NCI-H524 treated with DMSO at 0.1 percent for 48 hours (cell line): ENCODE results near the gene PPP2R5C.

Experiments
- DNase-seq: peaks from one replicate; lab custom pipeline; 2025; lab: John Stamatoyannopoulos, UW

The PPP2R5C gene

DNA sequence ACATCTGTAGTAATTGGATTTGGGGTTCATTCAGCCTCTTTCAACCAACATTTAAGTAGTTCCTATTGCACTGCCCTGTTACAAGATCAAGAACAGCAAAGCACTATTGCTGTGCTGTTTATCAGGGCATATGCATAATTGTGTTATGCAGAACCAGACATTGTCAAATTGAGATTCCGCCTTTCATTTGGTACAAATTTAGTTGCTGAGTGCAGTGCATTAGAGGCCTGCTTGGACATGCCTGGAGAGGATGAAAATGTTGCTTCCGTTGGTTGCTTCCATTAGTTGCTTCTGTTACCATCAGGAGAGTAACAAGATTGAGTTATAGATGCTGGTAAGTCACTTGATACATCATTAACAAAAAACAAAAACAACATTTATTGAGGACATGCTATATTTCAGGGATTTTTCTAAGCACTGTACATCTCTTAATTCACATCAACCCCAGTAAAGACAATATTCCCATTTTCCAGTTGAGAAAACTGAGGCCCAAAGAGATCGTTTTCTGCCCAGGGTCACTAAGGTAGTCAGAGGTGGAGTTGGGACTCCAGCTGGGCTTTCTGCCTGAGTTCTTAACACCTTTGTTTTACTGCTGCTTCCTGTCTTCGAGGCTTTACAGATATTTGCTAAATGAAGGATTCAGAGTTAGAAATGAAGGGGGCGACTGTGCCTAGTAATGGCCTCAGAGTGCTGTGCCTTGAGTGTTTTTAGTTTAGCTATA is 79.3 kb downstream of the PPP2R5C start:
- DNase-seq = no peak

GRCh38 chr14:101843038-101843437 is 81.5 kb downstream of the PPP2R5C start:
- no peak for DNase-seq

GRCh38 chr14:101843665-101844064 is 82.2 kb downstream of the PPP2R5C start:
- no peak for DNase-seq

- DNase-seq = no peak
Measured at GRCh38 chr14:101844219-101844618, 82.7 kb downstream of the PPP2R5C start.

DNA sequence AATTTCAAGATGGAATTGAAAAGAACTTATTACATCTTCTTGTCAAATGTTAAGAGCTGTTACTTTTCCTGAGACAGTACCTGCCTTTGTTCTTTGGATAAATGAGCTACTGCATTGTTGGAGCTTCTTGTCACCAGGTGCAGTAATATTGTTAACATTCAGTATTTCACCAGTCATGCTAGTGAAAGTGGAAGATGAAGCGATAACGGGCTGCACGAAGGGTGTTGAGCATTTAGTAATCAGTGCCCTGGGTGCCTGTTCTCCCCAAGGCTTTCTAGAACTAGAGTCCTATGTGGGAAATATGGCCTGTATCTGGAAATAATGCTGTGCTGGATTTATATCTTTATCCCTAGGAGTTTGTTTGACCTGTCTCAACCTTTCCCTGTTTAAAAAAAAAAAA is 83.2 kb downstream of the PPP2R5C start:
- no peak for DNase-seq

DNA sequence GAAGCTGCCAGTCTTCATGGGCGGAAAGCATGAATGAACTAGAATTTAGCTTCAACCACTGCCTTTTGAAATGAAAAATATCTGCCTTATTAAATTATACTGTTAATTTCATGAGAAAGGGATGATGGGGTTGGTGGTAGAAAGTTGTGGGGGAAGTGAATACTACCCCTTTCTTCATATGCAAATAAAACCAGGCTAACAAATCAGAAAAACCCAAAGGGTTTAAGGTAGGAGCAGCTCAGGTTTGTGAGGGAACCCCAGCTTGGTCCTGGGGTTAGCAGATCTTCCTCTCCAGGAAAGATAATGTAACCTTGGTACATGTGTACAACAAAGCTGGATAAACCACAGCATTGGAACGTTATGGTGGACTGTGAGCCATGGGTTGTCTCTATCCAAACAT is 84.0 kb downstream of the PPP2R5C start:
- DNase-seq = no peak

DNA sequence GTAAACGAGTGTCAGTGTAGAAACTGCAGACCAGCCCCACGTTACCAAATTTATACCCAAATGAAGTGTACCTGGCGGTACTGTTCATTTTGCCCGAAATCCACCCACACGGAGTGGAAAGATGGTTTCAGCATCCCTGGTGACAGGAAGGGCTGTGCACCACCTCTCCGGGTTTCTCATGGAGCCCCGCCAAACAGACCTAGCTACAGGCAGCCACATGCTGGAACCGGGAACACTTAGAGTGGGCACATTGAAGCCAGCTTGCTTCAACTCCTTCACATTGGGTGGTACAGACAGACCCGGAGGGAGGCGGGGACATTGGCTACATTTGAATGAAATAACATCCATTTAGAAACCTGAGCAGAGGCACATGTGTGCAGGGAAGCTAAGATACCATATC is 84.4 kb downstream of the PPP2R5C start:
- no peak for DNase-seq

GRCh38 chr14:101849125-101849524 is 87.6 kb downstream of the PPP2R5C start:
- DNase-seq = no peak

GRCh38 chr14:101849640-101850039 is 88.1 kb downstream of the PPP2R5C start:
- DNase-seq = no peak

DNA sequence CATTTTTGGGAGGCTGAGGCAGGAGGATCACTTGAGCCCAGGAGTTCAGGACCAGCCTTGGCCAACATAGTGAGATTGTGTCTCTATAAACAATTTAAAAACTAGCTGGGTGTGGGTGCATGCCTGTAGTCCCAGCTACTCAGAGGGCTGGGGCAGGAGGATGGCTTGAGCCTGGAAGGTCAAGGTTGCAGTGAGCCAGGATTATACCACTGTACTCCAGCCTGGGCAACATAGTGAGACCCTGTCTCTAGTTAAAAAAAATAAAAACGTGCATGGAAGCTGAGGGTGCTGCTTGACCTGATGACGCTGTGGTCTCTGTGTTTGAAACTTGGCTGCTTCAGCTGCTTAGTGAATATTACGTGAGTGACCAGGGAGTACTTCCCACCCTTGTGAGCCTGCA is 89.7 kb downstream of the PPP2R5C start:
- no peak for DNase-seq

DNA sequence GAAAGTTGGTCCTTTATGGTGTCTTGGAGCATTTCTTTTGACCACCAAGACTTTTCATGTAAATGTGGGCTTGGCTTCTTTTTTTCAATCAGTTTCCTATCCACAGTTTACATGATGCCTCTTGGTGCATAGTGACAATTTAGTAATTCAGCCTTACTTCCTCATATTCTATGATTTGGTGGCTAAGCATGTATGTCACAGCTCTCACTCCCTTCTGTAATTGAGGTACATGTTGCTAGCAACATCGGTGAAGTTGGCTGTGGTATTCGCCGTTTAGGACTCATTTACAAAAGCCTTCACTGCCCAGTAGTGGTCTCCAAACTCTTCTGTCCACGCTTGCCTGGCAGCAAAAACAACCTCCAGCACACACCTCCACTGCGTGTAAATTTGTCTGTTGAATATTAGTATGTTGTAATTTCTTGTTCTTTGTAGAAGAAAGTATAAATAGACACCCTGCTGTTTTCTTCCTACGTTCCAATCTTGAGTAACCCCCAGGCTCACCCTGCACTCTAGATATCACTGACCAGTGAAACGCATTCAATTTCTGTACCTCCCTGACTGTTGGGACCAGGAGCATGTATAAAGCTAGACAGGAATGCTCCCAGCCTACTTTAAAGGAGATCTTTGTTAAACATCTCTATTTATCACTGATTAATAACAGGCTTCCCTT is 90.4 kb downstream of the PPP2R5C start:
- DNase-seq = no peak

- DNase-seq = no peak
Measured at GRCh38 chr14:101852785-101853184, 91.3 kb downstream of the PPP2R5C start.

- DNase-seq = no peak
Measured at GRCh38 chr14:101853455-101854018, 92.0 kb downstream of the PPP2R5C start.

DNA sequence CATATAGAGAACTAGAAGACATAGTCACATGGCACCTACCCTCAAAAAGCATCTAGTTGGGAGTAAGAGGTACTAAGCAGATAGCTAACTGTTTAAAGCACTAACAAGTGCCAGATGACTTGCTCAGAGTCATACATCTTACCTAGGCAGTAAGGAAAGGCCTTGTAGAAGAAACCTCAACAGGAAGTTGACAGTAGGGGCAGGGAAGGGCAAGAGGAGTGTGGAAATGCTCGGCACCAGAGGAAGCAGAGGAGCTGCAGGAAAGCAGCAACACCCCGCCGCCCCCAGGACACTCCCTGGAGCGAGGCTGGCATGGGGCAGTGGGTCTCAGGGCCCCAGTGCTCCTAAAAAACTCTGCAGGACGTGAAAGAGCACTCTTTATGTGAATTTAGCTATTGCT is 92.9 kb downstream of the PPP2R5C start:
- no peak for DNase-seq

DNA sequence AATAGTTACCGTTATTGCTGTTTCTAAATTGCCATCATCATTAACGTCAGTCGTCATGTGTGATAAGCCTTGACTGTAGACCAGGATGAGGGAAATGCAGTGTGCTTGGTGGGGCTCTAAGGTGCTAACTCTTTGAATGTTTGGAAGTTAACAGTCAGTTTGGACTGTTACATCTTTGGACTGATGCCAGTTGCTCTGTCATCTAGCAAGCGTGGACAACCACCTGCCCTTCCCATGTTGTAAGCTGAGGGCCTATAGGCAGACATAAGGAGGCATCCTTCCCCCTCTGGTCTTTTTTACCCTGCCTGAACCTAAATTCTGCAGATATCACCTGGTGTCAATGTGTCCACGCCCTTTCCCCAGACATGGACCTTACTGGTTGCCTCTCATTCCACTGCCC is 94.4 kb downstream of the PPP2R5C start:
- DNase-seq = no peak

DNA sequence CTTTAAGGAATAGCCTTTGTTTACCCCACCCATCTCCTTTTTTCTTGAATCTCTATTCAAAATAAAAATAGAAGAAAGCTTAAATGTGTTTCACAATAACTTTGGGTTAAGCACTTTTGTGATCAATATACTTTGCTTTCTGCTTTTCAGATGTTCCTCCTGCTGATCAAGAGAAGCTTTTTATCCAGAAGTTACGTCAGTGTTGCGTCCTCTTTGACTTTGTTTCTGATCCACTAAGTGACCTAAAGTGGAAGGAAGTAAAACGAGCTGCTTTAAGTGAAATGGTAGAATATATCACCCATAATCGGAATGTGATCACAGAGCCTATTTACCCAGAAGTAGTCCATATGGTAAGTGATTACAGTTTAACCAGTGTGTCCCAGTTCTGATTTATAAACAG is 95.0 kb downstream of the PPP2R5C start:
- no peak for DNase-seq

DNA sequence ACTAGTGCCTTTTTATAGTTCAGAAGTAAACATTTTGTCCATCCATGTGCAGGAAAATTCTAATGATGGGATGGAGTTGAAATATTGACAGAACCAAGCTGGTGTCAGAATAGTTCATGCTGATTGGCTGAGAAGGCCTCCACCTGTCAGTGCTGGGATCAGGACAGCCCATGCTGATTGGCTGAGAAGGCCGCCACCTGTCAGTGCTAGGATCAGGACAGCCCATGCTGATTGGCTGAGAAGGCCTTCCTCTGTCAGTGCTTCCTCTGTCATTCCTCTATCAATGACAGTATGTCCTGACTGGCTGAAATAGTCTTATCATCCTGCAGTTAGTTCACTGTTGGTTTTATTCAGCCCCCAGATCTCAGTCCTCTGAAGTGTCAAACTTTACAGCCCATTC is 95.7 kb downstream of the PPP2R5C start:
- DNase-seq = no peak

- no peak for DNase-seq
Measured at GRCh38 chr14:101858791-101859537, 97.5 kb downstream of the PPP2R5C start.

- DNase-seq = no peak
Measured at GRCh38 chr14:101859538-101859902, 98.0 kb downstream of the PPP2R5C start.

DNA sequence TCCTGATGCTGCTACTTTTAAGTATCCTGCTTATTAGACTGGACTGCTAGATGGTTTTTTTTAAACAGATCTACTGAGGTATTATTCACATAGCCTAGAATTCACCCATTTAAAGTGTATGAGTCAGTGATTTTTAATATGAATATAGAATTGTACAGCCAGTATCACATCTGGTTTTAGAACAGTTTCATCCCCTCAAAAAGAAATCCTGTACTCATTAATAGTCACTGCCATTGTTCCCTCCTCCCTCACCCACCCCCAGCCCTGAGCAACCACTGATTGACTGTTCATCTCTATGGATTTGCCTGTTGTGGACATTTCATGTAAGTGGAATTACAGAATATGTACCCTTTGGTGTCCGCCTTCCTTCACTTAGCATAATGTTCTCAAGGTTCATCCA is 98.4 kb downstream of the PPP2R5C start:
- no peak for DNase-seq

GRCh38 chr14:101861464-101861863 is 100.0 kb downstream of the PPP2R5C start:
- no peak for DNase-seq

DNA sequence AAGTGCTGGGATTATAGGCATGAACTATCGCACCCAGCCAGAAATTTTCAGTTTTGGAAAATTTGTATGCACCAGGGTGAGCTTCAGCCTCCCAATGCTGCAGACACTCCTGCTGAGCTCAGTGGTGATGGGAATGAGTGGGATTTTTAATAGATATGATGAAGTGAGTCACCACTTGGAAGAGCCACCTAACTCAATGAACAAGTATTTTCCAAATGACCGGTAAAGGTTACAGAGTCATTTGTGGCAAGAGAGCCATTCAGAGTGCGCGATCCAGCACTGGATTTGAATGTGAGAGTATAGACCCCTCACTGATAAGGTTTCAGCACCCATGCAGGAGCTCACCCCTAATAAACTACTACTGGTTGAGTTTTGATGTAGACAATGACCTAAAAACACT is 100.7 kb downstream of the PPP2R5C start:
- no peak for DNase-seq

GRCh38 chr14:101862711-101863110 is 101.2 kb downstream of the PPP2R5C start:
- no peak for DNase-seq
